IMR-90 (cell line): Measurements from ENCODE around the gene PAK6. TPM values are rescaled to one million over a fixed set of nuclear protein-coding genes. Genes with fewer than 3 reads are reported as not detected.

Experiments used
- ATAC-seq: fragments of 200-7000 bp; cut with Tn5 transposase; 2 replicates; pipeline ENCODE4 v1.9.1; 2020; ENCODE audit warnings: low read depth, mild to moderate bottlenecking, moderate library complexity
- BruUV-seq: library from RNA; stranded (reverse); fragments of 400-500 nt; replicated peaks from 2 replicates; lab custom pipeline; 2021; lab: Mats Ljungman, UMichigan
- CTCF ChIA-PET: fragments of 300-600 bp; formaldehyde crosslinking; extraction: SDS; loops from one replicate; lab custom pipeline; 2021; ENCODE audit warnings: antibody characterized with exemption; lab: Yijun Ruan, JAX
- POLR2A ChIA-PET: fragments of 300-600 bp; sonication (Branson Sonifier 250); formaldehyde crosslinking; loops from one replicate; lab custom pipeline; 2022; ENCODE audit warnings: antibody characterized with exemption; ENCODE audit not compliant: unreplicated experiment; lab: Charles Lee
- DNase-seq: peaks from one replicate; pipeline ENCODE4 v3.0.0; 2013
- H2AFZ ChIP-seq: replicated peaks from 2 replicates; pipeline ENCODE3; 2013; ENCODE audit warnings: low read length, mild to moderate bottlenecking; ENCODE audit not compliant: poor library complexity
- H2AK5ac ChIP-seq: 2 replicates; pipeline ENCODE4 v1.6.1; 2013; ENCODE audit warnings: low read depth, low read length, inconsistent platforms
- H2AK9ac ChIP-seq: replicated peaks from 2 replicates; pipeline ENCODE3; 2013; ENCODE audit warnings: mild to moderate bottlenecking, low read depth, low read length, moderate library complexity; ENCODE audit not compliant: poor library complexity
- H2BK120ac ChIP-seq: 2 replicates; pipeline ENCODE4 v1.6.1; 2013; ENCODE audit warnings: low read depth, low read length, inconsistent platforms
- H2BK15ac ChIP-seq: 3 replicates; pipeline ENCODE4 v1.6.1; 2013; ENCODE audit warnings: low read depth, low read length, inconsistent platforms
- H2BK20ac ChIP-seq: 2 replicates; pipeline ENCODE4 v1.6.1; 2013; ENCODE audit warnings: low read depth, mild to moderate bottlenecking, inconsistent platforms, low read length, moderate library complexity
- H2BK5ac ChIP-seq: 2 replicates; pipeline ENCODE4 v1.6.1; 2013; ENCODE audit warnings: mild to moderate bottlenecking, low read depth, low read length, inconsistent platforms; ENCODE audit not compliant: poor library complexity, severe bottlenecking
- H3K14ac ChIP-seq: replicated peaks from 2 replicates; pipeline ENCODE4 v1.6.1; 2013; ENCODE audit warnings: low read depth, low read length, inconsistent platforms
- H3K18ac ChIP-seq: 2 replicates; pipeline ENCODE4 v1.6.1; 2013; ENCODE audit warnings: low read depth, low read length, control low read depth
- H3K23ac ChIP-seq: 2 replicates; pipeline ENCODE4 v1.6.1; 2013; ENCODE audit warnings: low read depth, low read length, inconsistent platforms
- H3K27ac ChIP-seq: 2 replicates; pipeline ENCODE4 v1.5.1; 2013; ENCODE audit warnings: mild to moderate bottlenecking, control low read depth, low read length; ENCODE audit not compliant: insufficient read depth
- H3K27me3 ChIP-seq: 2 replicates; pipeline ENCODE4 v1.6.1; 2013; ENCODE audit warnings: low read length; ENCODE audit not compliant: control insufficient read depth, insufficient read depth
- H3K36me3 ChIP-seq: 2 replicates; pipeline ENCODE4 v1.6.1; 2013; ENCODE audit warnings: low read length, mixed read lengths; ENCODE audit not compliant: control insufficient read depth, insufficient read depth
- H3K4ac ChIP-seq: 2 replicates; pipeline ENCODE4 v1.6.1; 2013; ENCODE audit warnings: low read depth, low read length, inconsistent platforms
- H3K4me1 ChIP-seq: 2 replicates; pipeline ENCODE4 v1.6.1; 2013; ENCODE audit warnings: low read length, mixed read lengths; ENCODE audit not compliant: control insufficient read depth, insufficient read depth
- H3K4me2 ChIP-seq: 2 replicates; pipeline ENCODE4 v1.6.1; 2013; ENCODE audit warnings: low read depth, mild to moderate bottlenecking, control low read depth, low read length, moderate library complexity
- H3K4me3 ChIP-seq: 2 replicates; pipeline ENCODE4 v1.5.1; 2013; ENCODE audit warnings: low read depth, mild to moderate bottlenecking, control low read depth, low read length, moderate library complexity; ENCODE audit not compliant: insufficient read depth
- H3K56ac ChIP-seq: 2 replicates; pipeline ENCODE4 v1.6.1; 2013; ENCODE audit warnings: low read length, inconsistent platforms; ENCODE audit not compliant: insufficient read depth; ENCODE audit errors: extremely low read depth
- H3K79me1 ChIP-seq, 2 experiments: 2 replicates each; pipeline ENCODE4 v1.6.1; 2013; ENCODE audit warnings: low read length in 2 of 2, inconsistent platforms in 1 of 2, low read depth in 1 of 2
- H3K9ac ChIP-seq: 2 replicates; pipeline ENCODE4 v1.6.1; 2013; ENCODE audit warnings: low read depth, low read length, control low read depth
- H3K9me1 ChIP-seq: 2 replicates; pipeline ENCODE4 v1.6.1; 2013; ENCODE audit warnings: low read length, inconsistent platforms; ENCODE audit not compliant: insufficient read depth
- H3K9me3 ChIP-seq: 2 replicates; pipeline ENCODE4 v1.6.1; 2013; ENCODE audit warnings: low read length; ENCODE audit not compliant: control insufficient read depth, insufficient read depth
- H4K20me1 ChIP-seq: 2 replicates; pipeline ENCODE4 v1.6.1; 2013; ENCODE audit warnings: low read length, inconsistent platforms; ENCODE audit not compliant: insufficient read depth
- H4K5ac ChIP-seq: 2 replicates; pipeline ENCODE4 v1.6.1; 2013; ENCODE audit warnings: mild to moderate bottlenecking, low read depth, low read length, control low read depth
- H4K8ac ChIP-seq, 2 experiments: 2 replicates each; pipeline ENCODE4 v1.6.1; 2013; ENCODE audit warnings: low read depth in 2 of 2, low read length in 2 of 2, control low read depth in 1 of 2, inconsistent platforms in 1 of 2
- H4K91ac ChIP-seq: 2 replicates; pipeline ENCODE4 v1.6.1; 2013; ENCODE audit warnings: low read depth, low read length, inconsistent platforms; ENCODE audit not compliant: insufficient read depth
- BHLHE40 ChIP-seq: fragments of 150-350 bp; IDR thresholded peaks from 2 replicates; pipeline ENCODE4 v1.6.1; 2016; ENCODE audit warnings: mild to moderate bottlenecking, low read depth, low read length
- MXI1 ChIP-seq: IDR thresholded peaks from 2 replicates; pipeline ENCODE4 v1.6.1; 2012; ENCODE audit warnings: low read depth, mild to moderate bottlenecking, low read length, moderate library complexity, borderline replicate concordance
- POLR2A ChIP-seq: IDR thresholded peaks from 2 replicates; pipeline ENCODE4 v1.6.1; 2012; ENCODE audit warnings: mild to moderate bottlenecking, low read depth, low read length
- RAD21 ChIP-seq: IDR thresholded peaks from 2 replicates; pipeline ENCODE4 v1.6.1; 2012; ENCODE audit warnings: low read length, improper control_type of control experiment
- SMC3 ChIP-seq: fragments of 150-350 bp; IDR thresholded peaks from 2 replicates; pipeline ENCODE4 v1.6.1; 2016; ENCODE audit warnings: low read depth, mild to moderate bottlenecking, antibody characterized with exemption, low read length, moderate library complexity
- WGBS, 2 experiments: methylation state at CpG; one replicate each; pipeline versions ENCODE4 v1.1.5 to v1.1.7; 2013; ENCODE audit warnings: missing lambda C conversion rate in 2 of 2; ENCODE audit not compliant: insufficient read length in 1 of 2; ENCODE audit errors: extremely low coverage in 2 of 2; 5-methylcytosine and 5-hydroxymethylcytosine counted together
- dilution Hi-C: fragments of 300-500 bp; cut with HindIII; formaldehyde crosslinking; loops from one replicate; pipeline ENCODE4 v1.14.3; 2018; ENCODE audit warnings: low sequenced_read_pairs; ENCODE audit not compliant: unreplicated experiment
- in situ Hi-C: fragments of 300-500 bp; cut with MboI; formaldehyde crosslinking; loops from 3 replicates; pipeline ENCODE4 v1.14.3; 2019; ENCODE audit warnings: low sequenced_read_pairs, inconsistent platforms, mixed read lengths
- intact Hi-C: fragments of 100-400 bp; cut with micrococcal nuclease; formaldehyde crosslinking; loops from 2 replicates; pipeline ENCODE4 v1.10.0; 2022
- polyA plus RNA-seq, 3 experiments: library from polyadenylated mRNA; depleted of rRNA; stranded (reverse); fragments of >200 nt; gene quantifications; 2 replicates each; pipeline ENCODE4 v1.2.3, GENCODE V29; 2012; ENCODE audit warnings: low replicate concordance in 1 of 3
- total RNA-seq: library from RNA; depleted of rRNA; stranded (reverse); fragments of >200 nt; gene quantifications from 2 replicates; pipeline ENCODE4 v1.2.3, GENCODE V29; 2012
- TF ChIP-seq, protein P1 (sequence below): conservative IDR thresholded peaks from 2 replicates; pipeline ENCODE4 v1.5.1; 2012; ENCODE audit warnings: mild to moderate bottlenecking, low read depth, low read length, improper control_type of control experiment

Gene PAK6
- total and polyA plus RNA-seq, 2 of the 4 experiments (the other 2 are of a cell fraction) = 0.21 TPM; not detected in 1

GRCh38 chr15:40271685-40272484, 33.0 kb downstream of the PAK6 start (continued):
- no peak for TF ChIP-seq MXI1

DNA sequence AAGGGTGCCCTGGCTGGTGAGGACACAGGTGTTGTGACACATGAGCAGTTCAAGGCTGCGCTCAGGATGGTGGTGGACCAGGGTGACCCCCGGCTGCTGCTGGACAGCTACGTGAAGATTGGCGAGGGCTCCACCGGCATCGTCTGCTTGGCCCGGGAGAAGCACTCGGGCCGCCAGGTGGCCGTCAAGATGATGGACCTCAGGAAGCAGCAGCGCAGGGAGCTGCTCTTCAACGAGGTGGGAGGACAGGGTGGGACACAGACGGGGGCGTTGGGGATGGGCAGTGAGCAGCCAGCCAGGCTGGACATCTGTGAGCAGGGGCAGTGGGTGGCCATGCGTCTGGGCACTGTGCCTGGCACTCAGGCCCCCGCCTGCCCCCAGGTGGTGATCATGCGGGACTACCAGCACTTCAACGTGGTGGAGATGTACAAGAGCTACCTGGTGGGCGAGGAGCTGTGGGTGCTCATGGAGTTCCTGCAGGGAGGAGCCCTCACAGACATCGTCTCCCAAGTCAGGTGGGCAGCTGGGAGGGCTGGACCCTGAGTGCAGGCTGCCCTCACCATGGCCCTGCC, 33.7 kb downstream of the PAK6 start:
- Histone ChIP-seq H4K8ac (no peak overlapping the region), H3K27ac (no peak overlapping the region), H3K14ac (no peak overlapping the region), H4K91ac (no peak overlapping the region), H3K4me2 (no peak overlapping the region), H3K9me3 (no peaks in the 10 kb centered on the region), H3K27me3 (peaks cover 5% of the 10 kb centered on the region; the same call in 1 of the 2 replicates), H2BK5ac (no peak overlapping the region), H2AFZ (no peak overlapping the region), H3K79me1 (no peaks in the 10 kb centered on the region), H4K5ac (no peak overlapping the region), H3K4me1 (no peaks in the 10 kb centered on the region), H2BK120ac (no peak overlapping the region), H3K23ac (no peak overlapping the region), H2BK20ac (no peak overlapping the region), H3K18ac (no peak overlapping the region), H2BK15ac (no peak overlapping the region), H3K4ac (no peak overlapping the region), H3K4me3 (no peak overlapping the region), H4K20me1 (no peaks in the 10 kb centered on the region), H3K9ac (no peak overlapping the region), H3K9me1 (no peaks in the 10 kb centered on the region; the same call in 1 of the 2 replicates), H2AK5ac (peak overlapping the region; percentile 60), H2AK9ac (peak overlapping the region; percentile 42), H3K36me3 (no peaks in the 10 kb centered on the region), H3K56ac (no peak overlapping the region)
- DNase-seq = no peak
- TF ChIP-seq SMC3 = peak; percentile 23; the same call in 1 of the 2 replicates
- no peak for TF ChIP-seq POLR2A
- TF ChIP-seq, protein P1, sequence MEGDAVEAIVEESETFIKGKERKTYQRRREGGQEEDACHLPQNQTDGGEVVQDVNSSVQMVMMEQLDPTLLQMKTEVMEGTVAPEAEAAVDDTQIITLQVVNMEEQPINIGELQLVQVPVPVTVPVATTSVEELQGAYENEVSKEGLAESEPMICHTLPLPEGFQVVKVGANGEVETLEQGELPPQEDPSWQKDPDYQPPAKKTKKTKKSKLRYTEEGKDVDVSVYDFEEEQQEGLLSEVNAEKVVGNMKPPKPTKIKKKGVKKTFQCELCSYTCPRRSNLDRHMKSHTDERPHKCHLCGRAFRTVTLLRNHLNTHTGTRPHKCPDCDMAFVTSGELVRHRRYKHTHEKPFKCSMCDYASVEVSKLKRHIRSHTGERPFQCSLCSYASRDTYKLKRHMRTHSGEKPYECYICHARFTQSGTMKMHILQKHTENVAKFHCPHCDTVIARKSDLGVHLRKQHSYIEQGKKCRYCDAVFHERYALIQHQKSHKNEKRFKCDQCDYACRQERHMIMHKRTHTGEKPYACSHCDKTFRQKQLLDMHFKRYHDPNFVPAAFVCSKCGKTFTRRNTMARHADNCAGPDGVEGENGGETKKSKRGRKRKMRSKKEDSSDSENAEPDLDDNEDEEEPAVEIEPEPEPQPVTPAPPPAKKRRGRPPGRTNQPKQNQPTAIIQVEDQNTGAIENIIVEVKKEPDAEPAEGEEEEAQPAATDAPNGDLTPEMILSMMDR = peak; percentile 27; the same call in 1 of the 2 replicates
- TF ChIP-seq RAD21 = peak; percentile 12; the same call in 1 of the 2 replicates
- no peak for TF ChIP-seq BHLHE40
- WGBS, 2 experiments = 79% methylated on average over 14 of the region's 20 CpGs; no CpG with 5 or more reads in 1 of the 2 experiments
- dilution Hi-C loops = no loop called here
- POLR2A ChIA-PET = no interaction called here
- no peak for ATAC-seq
- no TSS peak for BruUV-seq
- intact Hi-C loops = loop anchor here (5.0 kb wide), 1 partner anchor 165 kb away; the partner anchor contains the start of gene BMF
- in situ Hi-C loops = loop anchor here (5.0 kb wide), 2 partner anchors 55 to 225 kb away; no protein-coding TSS in a partner anchor
- CTCF ChIA-PET = interaction anchor here (1.2 to 6.0 kb wide), 3 partner anchors 12 to 55 kb away, joined by 3 to 81 read pairs (median 3); no protein-coding TSS in a partner anchor
